Activated T-cell treated with anti-CD3 and anti-CD28 coated beads, Interleukin-2, amount 50 U/mL, for 1 hour (primary cell): Measurements from ENCODE around the gene IER5.
"Not testable (repeated sequence)": the region's sequence is repeated elsewhere in the genome, so short reads cannot be mapped to it uniquely, and the experiment has no call there.

Experiments
- DNase-seq: peaks from one replicate; pipeline ENCODE4 v3.0.0-alpha.2; 2020

Gene IER5

DNA sequence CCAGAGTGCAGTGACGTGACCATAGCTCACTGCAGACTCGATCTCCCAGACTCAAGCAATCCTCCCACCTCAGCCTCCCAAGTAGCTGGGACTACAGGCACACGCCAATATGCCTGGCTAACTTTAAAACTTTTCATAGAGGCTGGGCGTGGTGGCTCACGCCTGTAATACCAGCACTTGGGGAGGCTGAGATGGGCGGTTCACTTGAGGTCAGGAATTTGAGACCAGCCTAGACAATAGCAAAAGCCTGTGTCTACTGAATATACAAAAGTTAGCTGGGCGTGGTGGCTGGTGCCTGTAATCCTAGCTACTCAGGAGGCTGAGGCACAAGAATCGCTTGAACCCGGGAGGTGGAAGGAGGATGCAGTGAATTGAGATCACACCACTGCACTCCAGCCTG lies 27.5 kb downstream of the IER5 start:
- DNase-seq = not testable (repeated sequence)

DNA sequence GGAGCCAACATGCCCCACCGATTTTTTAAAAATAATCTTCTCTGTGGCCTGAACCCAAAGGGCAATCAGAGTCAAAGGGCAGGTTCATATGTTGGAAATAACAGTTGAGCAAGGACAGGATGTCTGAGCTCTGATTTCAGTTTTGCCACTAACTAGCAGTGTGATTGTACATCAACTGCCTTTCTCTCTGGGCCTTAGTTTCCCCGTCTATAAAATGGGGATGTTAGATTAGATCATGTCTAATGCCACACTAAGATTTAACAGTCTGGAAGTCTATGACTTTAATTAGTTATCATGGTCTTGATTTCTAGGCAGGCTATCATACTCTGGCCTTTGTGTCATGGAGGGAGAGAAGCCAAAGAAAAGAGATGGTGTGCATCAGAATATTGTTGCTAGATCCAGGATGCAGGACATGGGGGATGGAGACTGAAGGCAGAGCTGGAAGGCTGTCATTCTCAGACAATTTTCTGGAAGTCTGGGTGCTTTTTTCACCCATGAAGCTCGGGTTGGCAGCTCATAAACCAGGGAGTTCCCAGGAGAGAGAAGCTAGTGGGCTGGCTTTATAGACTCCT lies 28.4 kb downstream of the IER5 start:
- DNase-seq = no peak

DNA sequence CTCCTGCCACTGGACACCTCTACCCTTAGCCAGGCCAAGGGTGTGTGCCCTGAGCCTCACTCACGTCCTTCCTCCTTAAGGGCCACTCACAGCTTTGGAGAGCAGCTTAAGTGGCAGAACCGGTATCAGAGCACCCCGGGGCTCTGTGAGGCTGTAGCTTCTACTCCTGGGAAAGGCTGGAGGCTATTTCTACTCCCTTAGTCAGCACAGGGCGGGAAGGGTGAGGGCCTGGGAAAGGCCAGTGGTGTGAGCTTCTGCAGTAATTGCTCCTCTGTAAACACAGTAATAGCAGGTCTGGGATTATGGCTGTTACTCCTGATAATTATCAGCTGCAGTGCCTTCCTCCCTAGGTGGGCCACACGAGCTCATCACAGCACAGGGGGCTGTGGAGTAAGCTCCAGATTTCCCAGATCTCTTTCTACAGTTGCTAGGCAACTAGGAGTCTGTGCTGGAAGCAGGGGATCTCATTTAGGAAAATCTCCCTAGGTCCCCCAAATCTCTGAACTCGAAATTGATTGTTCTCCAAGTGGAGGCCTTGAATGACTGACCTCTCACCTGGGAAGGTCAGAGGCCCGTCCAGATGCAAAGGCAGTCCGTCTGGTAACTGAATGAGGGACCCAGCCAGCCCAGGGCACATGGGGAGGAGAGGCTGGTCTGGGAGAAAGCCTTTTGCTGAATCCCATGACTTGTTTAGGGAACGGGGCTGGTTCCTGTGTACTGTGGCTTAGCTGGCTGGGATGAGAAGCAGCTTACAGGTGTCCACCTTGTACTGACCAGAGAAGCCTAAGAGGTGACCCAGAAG lies 29.3 kb downstream of the IER5 start:
- no peak for DNase-seq

DNA sequence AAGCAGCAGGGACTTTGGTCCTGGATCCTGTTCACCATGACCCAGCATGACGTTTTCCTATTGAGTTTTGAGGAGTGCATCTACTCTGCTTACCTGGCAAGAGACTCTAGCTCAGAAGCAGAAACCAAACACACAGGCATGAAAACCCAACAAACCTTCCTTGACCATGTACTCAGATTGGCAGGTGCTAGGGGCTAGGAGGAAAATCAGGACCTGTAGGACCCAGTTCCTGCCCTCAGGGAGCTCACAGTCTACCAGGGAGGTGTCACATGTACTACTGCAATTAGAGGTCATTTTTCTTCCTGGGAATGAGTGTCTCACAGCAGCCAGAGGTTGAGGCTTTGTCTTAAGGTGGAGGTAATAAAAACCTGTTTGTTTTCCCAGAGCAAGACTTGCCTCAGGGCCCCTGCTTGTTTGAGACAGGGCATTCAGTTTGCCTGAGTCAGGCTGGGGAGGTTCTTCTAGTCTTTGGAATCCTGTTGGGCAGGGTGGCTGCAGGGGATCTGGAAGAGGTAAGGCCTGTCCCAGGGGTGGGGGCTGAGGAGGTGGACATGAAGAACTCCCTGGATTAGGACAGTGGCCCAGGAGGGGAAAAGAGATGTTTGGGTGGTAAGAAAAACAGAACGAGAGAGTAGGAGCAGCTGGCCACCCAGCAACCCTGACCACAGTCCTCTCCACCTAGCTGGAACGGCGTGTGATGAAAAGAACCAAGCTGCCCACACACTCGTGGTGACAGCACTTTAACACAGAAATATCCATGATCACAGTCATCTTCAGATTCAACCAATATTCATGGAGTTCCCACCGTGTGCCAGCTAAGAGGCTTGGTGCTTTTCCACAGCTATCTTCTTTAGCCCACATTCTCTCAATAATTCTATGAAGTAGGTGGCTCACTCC lies 30.8 kb downstream of the IER5 start:
- DNase-seq = no peak

DNA sequence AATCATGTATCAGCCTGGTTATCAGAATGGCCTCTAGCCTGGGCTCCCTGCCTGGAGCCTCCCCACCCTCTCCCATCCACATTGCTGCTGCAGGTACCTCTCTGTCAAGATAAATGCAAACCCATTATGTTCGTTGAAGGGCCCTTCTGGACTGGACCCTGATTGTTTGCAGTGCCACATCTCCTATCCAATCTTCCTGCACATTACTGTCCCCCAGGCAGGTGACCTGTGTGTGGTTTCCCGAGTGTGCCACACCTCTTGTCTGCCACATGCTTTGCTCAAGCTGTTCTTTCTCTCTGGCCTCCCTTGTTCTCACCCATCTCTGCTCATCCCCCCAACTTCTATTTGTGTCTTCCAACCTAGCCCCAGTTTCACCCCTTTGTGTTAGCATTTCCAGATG lies 32.4 kb downstream of the IER5 start:
- no peak for DNase-seq

DNA sequence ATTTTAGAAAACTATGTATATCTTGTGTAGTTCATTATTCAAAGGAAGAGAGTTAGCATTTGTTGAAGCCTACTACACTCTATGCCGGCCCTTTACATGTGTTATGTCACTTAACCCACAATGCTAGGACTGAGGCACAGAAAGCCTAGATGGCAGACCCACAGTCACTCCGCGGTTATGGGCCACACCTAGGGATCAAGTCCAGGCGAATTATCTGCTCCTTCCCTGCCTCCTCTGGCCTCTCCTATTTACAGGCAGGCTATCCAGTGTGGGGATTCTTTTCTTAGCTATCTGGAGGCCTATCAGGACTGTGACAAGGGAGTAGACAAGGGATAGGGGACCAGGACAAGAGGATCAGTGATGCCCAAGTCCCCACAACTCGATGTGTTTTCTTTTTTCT lies 33.0 kb downstream of the IER5 start:
- no peak for DNase-seq

DNA sequence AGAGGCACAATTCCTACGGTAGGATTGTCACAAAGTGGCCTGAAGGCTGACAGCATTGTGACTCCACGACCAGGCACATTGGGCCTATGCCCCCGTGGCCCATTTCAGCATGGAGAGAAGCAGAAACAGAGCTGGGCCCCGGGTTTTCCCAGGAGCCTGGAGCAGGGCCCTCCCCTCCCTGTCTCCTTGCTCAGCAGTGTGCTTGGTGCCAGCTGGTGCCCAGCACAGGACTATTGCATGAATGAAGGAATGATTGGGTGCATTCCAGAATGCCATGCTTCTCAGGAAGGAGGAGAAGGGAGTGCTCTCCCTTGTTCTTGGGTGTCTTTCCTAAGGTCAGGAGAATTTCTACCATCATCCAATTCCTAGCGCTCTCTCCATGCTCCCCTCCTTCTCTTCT lies 33.7 kb downstream of the IER5 start:
- DNase-seq = no peak

DNA sequence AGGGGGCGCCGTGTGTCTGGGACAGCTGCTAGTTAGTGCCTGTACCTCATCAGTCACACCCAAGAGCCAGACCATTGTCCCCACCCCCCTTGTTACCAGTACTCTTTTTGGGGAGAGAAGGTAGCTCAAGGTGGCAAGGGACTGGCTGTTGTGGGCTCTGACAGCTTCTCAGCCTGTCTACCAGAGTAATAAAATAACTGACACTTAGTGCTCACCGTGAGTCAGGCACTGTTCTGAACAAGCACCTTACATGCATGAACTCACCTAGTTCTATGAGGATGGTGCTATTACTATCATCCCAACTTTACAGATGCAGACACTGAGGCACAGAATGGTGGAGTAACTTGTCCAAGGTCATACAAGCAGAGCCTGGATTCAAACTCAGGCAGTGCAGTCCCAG lies 34.7 kb downstream of the IER5 start:
- DNase-seq = no peak

DNA sequence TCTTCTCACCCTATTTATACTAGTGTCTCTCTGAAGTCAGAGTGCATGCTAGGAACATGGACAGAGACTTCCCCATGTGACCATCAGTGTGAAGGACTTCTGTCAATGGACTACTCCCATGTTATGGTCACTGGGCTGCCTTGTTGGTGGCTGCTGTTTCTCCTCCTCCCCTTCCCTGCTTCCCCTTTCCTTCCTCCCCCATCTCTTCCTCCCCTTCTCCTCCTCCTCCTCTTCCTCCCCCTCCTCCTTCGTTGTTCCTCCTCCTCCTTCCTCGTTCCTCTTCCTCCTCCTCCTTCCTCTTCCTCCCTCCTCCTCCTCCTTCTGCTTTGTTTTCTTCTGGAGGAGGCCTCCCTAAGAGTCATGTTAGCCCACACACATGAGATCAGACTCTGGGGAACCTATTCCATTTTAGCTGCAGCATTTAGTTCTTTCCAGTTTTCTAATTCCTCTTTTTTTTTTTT lies 35.8 kb downstream of the IER5 start:
- no peak for DNase-seq

DNA sequence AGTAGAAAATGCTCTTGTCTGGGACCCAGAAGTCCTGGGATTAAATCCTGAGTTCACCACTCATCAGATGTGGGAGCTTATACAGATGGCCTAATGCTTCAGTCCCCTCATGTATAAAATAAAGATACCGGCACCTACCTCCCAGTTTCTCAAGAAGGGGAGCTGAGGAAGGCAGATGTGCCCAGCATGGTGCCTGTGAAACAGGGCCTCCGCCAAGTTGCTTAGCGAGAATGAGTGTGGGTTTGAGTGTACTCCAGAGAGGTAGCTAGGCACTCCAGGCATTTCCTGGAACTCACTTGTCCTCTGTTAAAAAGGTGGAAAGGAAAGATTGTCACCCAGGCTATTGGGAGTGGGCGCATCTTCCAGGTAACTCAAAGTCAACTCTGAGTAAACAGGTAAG lies 37.8 kb downstream of the IER5 start:
- DNase-seq = no peak

DNA sequence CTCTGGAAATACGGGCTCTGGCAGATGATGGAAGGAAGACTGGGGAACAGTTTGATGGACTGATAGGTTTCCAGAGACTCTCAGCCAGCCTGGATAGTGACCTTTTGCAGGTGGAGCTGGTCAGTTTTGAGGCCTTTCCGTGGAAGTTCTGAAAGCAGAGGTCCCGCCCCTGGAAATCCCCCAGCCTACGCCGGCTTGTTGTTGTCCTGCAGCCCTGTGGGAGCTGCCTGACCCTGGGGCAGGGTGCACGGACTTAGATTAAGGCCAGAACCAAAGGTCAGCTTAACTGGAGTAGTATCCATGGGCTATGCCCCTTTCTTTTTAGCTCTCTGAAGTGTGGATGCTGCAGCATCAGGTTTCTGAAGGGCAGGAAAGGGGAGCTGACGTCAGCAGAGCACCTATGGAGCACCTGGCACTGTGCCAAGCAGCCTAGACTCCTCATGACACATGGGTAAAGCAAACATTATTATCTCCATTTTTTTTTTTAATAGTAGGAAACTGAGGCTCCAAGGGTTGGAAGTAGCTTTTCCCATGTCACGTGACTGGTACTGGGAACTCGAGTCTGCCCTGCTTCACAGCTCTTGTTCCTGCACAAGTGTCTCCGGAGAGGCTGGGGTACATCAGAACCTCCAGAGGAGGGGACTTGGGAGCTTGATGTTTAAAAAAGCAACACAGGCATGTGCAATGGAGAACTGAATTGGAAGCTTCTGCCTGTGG lies 38.5 kb downstream of the IER5 start:
- DNase-seq = no peak

DNA sequence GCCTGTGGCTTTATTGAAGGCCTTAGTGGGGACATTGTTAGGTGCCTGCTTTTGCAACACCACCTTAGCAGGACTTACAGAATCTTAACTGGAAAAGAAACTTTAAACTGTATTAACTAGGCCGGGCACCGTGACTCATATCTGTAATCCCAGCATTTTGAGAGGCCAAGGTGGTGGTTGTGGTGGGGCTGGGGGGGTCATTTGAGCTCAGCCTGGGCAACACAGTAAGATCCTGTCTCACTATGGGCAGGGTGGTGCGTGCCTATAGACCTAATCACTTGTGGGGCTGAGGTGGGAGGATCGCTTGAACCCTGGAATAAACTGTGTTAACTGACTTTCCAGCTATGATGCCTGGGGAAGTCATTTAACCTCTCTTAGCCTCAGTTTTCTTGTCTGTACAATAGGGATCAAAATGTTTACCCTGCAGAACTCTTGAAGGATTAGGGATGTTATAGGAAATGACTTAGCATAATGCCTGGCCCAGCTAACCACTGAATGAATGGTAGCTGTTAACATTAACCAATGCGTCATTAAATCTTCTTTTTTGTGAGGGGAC lies 39.5 kb downstream of the IER5 start:
- DNase-seq = no peak

DNA sequence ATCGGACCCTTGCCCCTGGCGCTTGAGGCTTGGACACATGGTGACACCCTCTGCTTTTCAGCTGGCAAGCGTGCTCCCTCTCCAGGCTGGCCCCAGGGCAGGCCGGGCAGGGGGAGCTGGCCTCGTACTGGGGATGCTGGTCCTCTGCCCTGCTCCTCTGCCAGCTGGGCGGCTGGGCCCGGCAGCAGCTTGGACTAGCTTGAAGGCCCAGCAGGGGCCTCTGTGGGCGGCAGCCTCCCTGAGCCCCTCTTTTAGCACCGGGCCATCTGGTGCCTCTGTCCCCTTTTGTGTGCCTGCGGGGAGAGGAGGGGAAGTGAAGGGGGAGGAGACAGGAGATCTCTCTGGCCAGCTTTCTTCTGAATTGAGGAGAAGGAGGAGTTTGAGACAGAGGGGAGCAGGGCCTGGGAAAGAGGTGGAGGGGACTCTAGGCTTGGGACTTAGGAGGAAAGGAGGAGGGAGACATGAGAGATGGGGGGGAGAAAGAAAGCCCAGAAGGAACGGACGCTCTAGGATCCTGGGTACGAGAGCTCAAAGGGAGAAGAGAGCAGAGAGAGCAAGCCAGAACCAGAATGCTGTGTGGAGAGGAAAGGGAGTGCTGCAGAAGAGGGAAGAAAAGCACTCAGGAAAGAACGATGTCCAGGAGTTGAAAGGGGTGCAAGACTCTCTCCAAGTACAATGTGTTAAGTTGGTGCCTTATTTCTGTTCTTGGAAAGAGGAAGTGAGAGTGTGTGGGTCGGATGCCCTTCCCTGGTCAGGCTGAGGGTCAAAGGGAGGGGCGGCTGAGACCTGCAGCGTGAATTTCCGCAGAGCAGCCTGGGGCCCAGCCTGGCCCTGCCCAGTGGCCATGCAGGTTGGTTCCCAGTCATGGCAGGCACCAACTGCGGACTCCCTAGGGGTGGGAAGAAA lies 40.3 kb downstream of the IER5 start:
- no peak for DNase-seq

DNA sequence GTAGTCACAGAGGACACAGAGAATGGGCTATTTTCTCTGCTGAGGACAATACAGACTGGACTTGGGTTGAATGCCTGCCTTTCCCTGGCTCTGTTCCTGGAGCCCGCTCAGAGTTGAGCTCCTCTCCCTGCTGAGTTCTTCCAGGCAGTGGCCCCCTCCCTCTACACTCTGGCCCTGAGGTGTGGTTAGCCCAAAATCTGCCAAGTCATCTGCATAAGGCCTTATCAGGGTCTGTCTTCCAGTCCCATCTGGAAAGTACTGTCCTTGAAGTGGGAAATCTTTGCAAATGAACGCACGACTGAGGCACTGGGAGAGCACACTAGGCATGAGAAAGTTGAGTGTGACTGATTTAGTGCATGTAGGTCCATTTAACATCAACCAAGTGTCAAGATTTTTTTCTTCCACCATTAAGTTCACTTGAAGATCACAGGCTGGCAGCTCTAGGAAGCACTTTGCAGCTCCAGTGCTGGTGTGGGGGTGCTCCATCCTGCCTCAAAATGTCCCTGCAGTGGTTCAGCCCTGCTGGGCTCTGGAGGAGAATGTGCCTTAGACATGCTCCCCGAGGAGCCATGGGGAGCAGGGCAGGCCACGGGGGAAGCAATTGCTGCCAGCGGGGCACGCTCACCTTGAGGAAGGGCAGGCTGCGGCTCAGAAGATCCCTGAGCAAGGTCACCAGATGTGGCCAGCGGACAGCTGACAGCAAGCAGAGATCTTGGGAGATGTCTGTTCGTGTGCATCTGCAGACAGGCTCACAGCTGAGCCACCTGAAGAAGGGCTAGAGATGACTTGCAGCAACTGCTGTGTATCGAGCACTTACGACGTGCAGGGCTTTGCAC lies 41.5 kb downstream of the IER5 start:
- DNase-seq = no peak

DNA sequence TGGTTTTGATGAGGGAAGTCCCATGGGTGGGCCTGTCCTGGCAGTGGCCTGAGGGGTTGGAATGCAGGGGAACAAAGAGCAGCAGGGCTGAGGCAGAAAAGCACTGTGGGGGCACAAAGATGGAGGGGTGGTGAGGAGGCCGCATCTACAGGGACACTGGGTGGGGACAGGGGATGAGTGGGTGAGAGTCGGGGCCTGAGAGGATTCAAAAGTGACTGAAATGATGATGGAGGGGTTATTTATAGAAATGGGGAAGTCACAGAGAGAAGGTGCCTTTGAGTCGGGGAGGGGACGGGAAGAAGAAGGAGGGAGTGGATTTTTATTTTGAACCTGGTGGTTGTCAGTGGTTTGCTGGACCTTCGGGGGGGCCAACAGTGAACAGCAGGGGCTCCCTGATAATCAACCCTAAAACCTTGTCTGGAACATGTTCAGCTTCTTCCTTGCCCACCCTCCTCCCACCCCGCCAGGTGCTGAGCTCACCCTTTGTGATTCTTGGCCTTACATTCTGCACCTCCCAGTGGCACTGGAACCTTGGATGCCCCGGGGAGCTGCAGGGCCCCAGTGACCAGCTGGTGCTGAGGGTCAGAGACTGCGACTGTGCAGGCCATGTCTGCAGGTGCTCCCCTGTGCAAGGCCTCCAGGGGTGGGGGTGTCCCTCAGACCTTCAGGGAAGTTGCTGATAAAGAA lies 42.9 kb downstream of the IER5 start:
- DNase-seq = no peak

DNA sequence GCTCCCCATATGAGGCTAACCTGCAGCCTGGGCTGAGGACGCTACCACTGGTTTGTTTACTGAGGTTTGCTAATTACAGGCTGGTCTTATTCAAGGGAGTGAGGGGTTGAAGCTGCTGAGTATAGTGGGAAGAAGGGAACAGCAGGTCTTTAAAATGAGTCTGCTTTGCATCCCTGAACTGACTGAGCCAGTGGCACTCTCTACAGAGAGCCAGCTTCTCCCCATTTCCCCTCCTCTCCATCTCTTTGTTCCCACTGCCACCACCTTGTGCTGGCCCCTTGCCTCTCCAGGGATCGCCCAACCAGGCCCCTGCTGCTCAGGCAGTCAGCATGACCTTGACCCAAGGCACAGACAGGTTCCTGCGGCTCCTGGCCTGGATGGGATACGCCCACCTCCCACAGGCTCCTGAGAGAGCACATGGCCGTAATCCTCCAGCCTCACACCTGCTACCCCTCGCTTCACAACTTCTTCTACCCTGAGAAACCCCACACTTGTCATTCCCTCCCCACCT lies 45.0 kb downstream of the IER5 start:
- no peak for DNase-seq

DNA sequence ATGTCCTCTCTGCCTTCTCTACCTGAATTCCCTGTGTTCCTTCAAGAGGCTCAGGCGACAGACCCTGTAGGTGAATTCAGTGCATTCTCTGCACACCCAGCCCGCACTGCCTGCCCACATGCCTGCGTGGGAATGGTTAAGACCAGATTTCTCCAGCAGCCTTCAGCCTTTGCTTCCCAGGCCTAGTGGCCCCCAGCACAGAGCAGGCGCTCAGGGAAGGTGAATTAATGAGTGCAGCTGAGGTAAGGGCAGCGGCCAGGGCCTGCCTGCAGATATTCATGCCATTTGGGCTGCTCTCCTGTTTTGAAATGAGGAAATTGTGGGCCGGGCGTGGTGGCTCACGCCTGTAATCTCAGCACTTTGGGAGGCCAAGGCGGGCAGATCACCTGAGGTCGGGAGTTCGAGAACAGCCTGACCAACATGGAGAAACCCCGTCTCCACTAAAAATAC lies 45.5 kb downstream of the IER5 start:
- DNase-seq = no peak

DNA sequence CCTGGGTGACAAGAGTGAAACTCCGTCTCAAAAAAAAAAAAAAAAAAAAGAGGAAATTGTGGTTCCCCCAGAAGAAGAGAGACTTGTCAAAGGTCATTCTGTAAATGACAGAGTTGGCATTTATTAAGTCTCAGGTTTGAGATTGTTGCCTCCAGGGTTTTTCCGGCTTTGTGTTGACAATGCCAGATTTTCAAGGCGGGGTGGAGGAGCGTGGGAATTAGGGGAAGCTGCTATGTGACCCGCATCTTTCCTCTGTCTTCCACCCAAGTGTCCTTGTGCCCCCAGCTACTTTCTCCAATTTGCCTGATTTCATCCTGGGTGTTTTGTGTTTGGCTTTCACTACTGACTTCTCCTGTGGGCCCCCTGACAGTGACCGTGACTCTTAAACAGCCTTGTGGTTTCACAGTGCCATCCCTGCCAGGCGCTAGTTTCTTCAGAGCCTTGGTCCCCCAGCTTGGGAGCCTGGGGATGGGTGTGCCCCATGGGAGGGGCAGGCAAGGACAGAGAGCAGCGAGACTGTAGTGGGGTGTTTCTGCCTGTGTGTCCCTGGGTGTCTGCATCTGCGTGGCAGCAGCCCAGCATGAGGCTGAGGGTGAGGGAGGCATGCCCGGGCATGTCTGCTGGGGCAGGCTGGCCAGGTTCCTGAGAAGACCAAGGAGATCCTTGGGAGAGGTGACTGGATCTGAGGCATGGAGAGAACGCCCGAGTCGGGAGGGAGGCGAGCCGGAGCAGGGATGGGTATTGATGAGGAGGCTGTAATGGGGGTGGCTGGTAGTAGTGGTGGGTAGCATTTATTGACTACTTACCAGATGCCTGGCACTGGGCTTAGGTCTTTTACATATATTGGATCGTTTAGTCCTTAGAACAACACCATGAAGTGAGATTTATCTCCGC lies 46.3 kb downstream of the IER5 start:
- DNase-seq = no peak

DNA sequence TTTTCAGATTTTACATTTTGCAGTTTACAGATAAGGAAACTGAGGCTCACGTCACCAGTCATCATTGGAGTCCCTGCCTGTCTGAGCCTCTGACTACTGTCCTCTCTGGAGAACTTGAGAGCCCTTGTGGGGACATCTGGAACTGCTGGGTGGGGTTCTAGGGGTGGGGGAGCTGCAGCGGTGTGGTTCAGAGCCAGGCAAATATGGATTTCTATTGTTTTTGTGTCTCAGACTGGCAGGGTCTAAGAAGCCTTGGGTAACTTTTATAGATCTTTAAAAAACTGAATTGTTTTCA lies 46.9 kb downstream of the IER5 start:
- DNase-seq = no peak
